Sigmoid colon (tissue), 7 donors: ENCODE results near the gene METAP1. TPM values are rescaled to one million over a fixed set of nuclear protein-coding genes. Genes with fewer than 3 reads are reported as not detected.
"Not testable (repeated sequence)": the region's sequence is repeated elsewhere in the genome, so short reads cannot be mapped to it uniquely, and the experiment has no call there.

Experiments
- DNase-seq: peaks from one replicate; pipeline ENCODE4 v3.0.0-alpha.2; 2019
- H3K27ac ChIP-seq, 4 donors: fragments of 200-600 bp; sonication (generic); one replicate each; pipeline ENCODE4 v1.5.1; 2016 to 2019; ENCODE audit warnings: mild to moderate bottlenecking in 1 of 4
- H3K27me3 ChIP-seq, 3 donors: fragments of 200-600 bp; sonication (generic); one replicate each; pipeline ENCODE4 v1.5.1; 2019; ENCODE audit warnings: mild to moderate bottlenecking in 1 of 3
- H3K36me3 ChIP-seq, 4 donors: fragments of 200-600 bp; sonication (generic); one replicate each; pipeline ENCODE4 v1.5.1; 2016 to 2019
- H3K4me1 ChIP-seq, 4 donors: fragments of 200-600 bp; sonication (generic); one replicate each; pipeline ENCODE4 v1.5.1; 2017 to 2019
- H3K4me3 ChIP-seq, 4 donors: fragments of 200-600 bp; sonication (generic); one replicate each; pipeline ENCODE4 v1.5.1; 2017 to 2019; ENCODE audit warnings: mild to moderate bottlenecking in 2 of 4, moderate library complexity in 1 of 4
- H3K9me3 ChIP-seq, 4 donors: fragments of 200-600 bp in 3 of 4; sonication (generic) in 3 of 4; one replicate each; pipeline versions ENCODE4 v1.5.1 to v1.6.1; 2013 to 2019
- EP300 ChIP-seq, 4 donors: sonication (generic); formaldehyde crosslinking; IDR thresholded peaks; one replicate each; pipeline ENCODE4 v1.6.1; 2017; ENCODE audit warnings: antibody characterized with exemption in 4 of 4
- POLR2A ChIP-seq, 2 donors: fragments of 450-650 bp; IDR thresholded peaks; one replicate each; pipeline ENCODE4 v1.6.1; 2016; ENCODE audit warnings: antibody characterized with exemption in 2 of 2, mild to moderate bottlenecking in 2 of 2, moderate library complexity in 2 of 2
- POLR2AphosphoS5 ChIP-seq, 4 donors: sonication (generic); formaldehyde crosslinking; IDR thresholded peaks; one replicate each; pipeline ENCODE4 v1.6.1; 2017; ENCODE audit warnings: antibody characterized with exemption in 4 of 4
- WGBS, 2 donors: extraction: QIAGEN DNeasy Blood & Tissue Kit; methylation state at CpG; one replicate each; pipeline ENCODE4 v1.1.7; 2013; 5-methylcytosine and 5-hydroxymethylcytosine counted together
- intact Hi-C: fragments of 100-400 bp; cut with DNase I; formaldehyde crosslinking; loops from one replicate; pipeline ENCODE4 v1.15.1; 2023
- polyA plus RNA-seq, 3 donors: library from polyadenylated mRNA; stranded (reverse); fragments of 200-250 nt; gene quantifications; one replicate each; pipeline ENCODE4 v1.2.3, GENCODE V29; 2013
- total RNA-seq, 4 donors: library from RNA; depleted of rRNA; stranded (reverse); fragments of >200 nt; gene quantifications; one replicate each; pipeline ENCODE4 v1.1.0, GENCODE V29; 2016
- TF ChIP-seq, protein P1 (sequence below), 4 experiments: fragments of 450-650 bp in 3 of 4; fragments of 200-600 bp in 1 of 4; IDR thresholded peaks; one replicate each; pipeline ENCODE4 v1.5.1; 2016 to 2019; ENCODE audit warnings: antibody characterized with exemption in 4 of 4, mild to moderate bottlenecking in 3 of 4, moderate library complexity in 2 of 4
- donor health status: healthy with polysubstance abuse.
- donor health status: Bipolar disorder and iron deficiency.
- donor health status: healthy.

Gene METAP1
- total and polyA plus RNA-seq, 7 donors, result 34.2 to 56.0 (median 48.6) TPM

DNA sequence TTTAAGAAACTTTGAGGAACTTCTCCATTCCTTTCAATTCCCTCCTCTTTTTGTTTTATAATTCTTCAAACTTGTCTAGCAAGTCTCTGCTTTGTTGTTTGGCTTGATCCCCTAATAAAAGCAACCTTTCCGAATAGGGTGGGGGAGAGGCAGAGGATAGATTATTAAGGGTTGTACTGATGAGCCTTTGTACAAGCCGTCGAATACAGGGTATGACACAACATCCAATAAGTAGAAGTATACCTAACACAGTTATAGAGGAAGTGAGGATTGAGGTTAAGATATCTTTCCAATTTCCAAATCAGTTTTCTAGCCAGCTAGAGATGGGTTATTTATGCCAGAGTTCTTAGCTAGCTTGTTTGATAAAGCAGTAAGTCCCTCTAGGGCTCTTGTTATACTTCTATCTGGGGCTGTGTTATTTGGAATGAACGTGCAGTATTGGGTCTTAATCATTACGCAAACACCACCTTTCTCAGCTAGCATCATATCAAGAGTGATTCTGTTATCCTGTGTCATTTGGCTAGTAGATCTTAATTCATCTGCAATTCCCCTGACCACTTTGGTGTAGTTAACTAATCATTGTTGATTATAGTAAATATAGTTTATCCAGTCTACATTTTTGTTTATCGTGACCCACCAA is 18.5 kb downstream of the METAP1 start:
- H3K27ac ChIP-seq, result peak overlapping the region in 3 of 4 donors; percentile 41 to 69 (median 56)
- no peak for DNase-seq
- WGBS, 2 donors, result 80 to 90% methylated on average over 6 of the region's 6 CpGs
- peaks cover 0 to 19% (median 8%) of the 10 kb centered on the region in 4 donors for H3K4me1 ChIP-seq
- intact Hi-C loops, result no loop called here
- H3K4me3 ChIP-seq, result no peak overlapping the region
- TF ChIP-seq, protein P1, sequence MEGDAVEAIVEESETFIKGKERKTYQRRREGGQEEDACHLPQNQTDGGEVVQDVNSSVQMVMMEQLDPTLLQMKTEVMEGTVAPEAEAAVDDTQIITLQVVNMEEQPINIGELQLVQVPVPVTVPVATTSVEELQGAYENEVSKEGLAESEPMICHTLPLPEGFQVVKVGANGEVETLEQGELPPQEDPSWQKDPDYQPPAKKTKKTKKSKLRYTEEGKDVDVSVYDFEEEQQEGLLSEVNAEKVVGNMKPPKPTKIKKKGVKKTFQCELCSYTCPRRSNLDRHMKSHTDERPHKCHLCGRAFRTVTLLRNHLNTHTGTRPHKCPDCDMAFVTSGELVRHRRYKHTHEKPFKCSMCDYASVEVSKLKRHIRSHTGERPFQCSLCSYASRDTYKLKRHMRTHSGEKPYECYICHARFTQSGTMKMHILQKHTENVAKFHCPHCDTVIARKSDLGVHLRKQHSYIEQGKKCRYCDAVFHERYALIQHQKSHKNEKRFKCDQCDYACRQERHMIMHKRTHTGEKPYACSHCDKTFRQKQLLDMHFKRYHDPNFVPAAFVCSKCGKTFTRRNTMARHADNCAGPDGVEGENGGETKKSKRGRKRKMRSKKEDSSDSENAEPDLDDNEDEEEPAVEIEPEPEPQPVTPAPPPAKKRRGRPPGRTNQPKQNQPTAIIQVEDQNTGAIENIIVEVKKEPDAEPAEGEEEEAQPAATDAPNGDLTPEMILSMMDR (IDR thresholded peaks at IDR 0.05), result no peak
- no peak for TF ChIP-seq EP300 (IDR thresholded peaks at IDR 0.05)
- no peak for TF ChIP-seq POLR2A (IDR thresholded peaks at IDR 0.05)
- TF ChIP-seq POLR2AphosphoS5 (IDR thresholded peaks at IDR 0.05), result no peak
- H3K27me3 ChIP-seq, result no peaks in the 10 kb centered on the region
- H3K9me3 ChIP-seq, result no peaks in the 10 kb centered on the region
- no peaks in the 10 kb centered on the region for H3K36me3 ChIP-seq

DNA sequence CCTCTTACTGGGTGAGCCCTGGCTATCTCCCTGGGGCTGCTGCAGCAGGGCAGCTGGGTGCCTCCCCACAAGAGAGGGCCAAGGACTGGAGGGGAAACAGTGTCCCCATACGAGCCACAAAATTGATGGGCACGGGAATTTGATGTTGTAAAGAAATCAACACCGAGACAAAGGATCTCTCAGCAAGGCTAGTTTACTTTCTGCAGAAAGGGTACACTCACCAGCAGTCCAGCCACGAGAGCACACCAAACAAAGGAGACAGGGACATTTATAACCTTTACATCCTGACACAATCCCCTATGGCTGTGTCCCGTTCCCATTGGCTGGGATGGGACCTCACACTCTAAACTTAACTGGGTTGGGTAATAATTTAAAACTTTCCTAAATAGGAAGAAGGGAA is 25.9 kb downstream of the METAP1 start:
- Histone ChIP-seq H3K4me1 (peaks cover 0 to 18% (median 13%) of the 10 kb centered on the region in 4 donors), H3K36me3 (no peaks in the 10 kb centered on the region), H3K4me3 (no peak overlapping the region), H3K9me3 (peaks cover 0 to 8% (median 1%) of the 10 kb centered on the region in 4 donors), H3K27ac (no peak overlapping the region), H3K27me3 (no peaks in the 10 kb centered on the region)
- no peak for DNase-seq
- 95 to 98% methylated on average over 5 of the region's 5 CpGs for whole genome bisulfite sequencing, 2 donors
- TF ChIP-seq EP300 (IDR thresholded peaks at IDR 0.05), result no peak
- intact Hi-C loops, result no loop called here

DNA sequence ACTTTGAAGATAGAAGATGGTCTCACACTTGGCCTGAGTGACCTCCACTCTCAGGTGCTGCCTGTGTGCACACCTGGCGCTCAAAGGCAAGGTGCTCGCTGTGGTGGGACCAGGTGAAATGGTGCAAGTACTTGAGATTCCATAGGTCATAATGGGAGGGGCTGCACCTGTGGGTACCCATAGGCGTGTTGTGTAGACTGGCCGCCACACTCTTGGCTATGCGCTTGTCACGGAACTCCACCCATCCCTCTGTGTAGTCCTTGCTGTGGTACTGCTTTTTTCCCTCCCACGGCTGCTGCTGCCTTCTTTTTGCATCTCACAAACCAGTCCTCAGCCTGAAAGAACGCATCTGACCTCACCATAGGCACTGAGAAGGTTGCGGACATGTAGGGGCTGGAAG is 27.0 kb downstream of the METAP1 start:
- intact Hi-C loops, result no loop called here
- no peak overlapping the region for H3K27ac ChIP-seq
- H3K27me3 ChIP-seq, result no peaks in the 10 kb centered on the region
- H3K4me3 ChIP-seq, result no peak overlapping the region
- TF ChIP-seq POLR2AphosphoS5 (IDR thresholded peaks at IDR 0.05) (no peak), EP300 (IDR thresholded peaks at IDR 0.05) (no peak), POLR2A (IDR thresholded peaks at IDR 0.05) (no peak)
- TF ChIP-seq, protein P1 (IDR thresholded peaks at IDR 0.05), result no peak
- 92 to 95% methylated on average over 9 of the region's 9 CpGs for WGBS, 2 donors
- H3K4me1 ChIP-seq, result peaks cover 0 to 22% (median 10%) of the 10 kb centered on the region in 4 donors
- peaks cover 0 to 8% (median 1%) of the 10 kb centered on the region in 4 donors for H3K9me3 ChIP-seq
- H3K36me3 ChIP-seq, result no peaks in the 10 kb centered on the region
- DNase-seq, result no peak

DNA sequence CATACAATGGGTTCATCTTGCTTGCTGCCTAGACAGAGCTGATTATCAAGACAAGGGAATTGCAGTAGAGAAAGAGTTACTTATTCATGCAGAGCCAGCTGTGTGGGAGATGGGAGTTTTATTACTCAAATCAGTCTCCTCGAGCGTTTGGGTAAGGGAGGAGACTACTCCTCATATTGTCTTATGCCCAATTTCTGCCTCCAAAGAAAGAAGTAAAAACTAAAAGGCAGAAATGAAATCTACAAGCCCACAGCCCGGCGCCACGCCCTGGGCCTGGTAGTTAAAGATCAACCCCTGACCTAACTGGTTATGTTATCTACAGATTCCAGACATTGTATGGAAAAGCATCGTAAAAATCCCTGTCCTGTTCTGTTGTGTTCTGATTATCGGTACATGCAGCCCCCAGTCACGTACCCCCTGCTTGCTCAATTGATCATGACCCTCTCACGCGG is 28.3 kb downstream of the METAP1 start:
- H3K4me3 ChIP-seq, H3K36me3 ChIP-seq, H3K27ac ChIP-seq, intact Hi-C loops, H3K9me3 ChIP-seq, DNase-seq, H3K27me3 ChIP-seq: not testable (repeated sequence)
- peaks cover 0 to 22% (median 11%) of the 10 kb centered on the region in 4 donors for H3K4me1 ChIP-seq
- 16 to 72% methylated on average over 10 of the region's 10 CpGs for WGBS, 2 donors

DNA sequence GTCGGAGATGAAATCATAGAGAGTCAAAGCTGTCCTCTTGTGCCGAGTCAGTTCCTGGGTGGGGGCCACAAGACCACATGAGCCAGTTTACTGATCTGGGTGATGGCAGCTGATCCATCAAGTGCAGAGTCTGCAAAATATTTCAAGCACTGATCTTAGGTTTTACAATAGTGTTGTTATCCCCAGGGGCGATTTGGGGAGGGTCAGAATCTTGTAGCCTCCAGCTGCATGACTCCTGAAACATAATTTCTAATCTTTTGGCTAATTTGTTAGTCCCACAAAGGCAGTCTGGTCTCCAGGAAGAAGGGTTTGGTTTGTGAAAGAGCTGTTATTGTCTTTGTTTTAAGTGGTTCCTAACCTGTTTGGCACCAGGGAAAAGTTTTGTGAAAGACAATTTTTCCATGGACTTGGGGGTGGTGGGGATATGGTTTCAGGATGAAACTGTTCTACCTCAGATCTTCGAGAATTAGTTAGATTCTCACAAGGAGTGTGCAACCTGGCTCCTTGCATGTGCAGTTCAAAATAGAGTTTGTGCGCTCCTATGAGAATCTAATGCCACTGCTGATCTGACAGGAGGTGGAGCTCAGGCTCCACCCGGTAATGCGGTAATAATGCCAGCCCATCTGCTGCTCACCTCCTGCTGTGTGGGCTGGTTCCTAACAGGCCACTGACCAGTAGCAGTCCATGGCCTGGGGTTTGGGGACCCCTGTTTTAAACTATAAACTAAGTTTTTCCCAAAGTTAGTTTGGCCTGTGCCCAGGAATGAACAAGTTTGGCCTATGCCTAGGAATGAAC is 29.2 kb downstream of the METAP1 start:
- Histone ChIP-seq H3K27ac (no peak overlapping the region), H3K9me3 (peaks cover 0 to 6% (median 1%) of the 10 kb centered on the region in 4 donors), H3K4me3 (no peak overlapping the region), H3K4me1 (peaks cover 0 to 22% (median 16%) of the 10 kb centered on the region in 4 donors), H3K36me3 (no peaks in the 10 kb centered on the region), H3K27me3 (no peaks in the 10 kb centered on the region)
- TF ChIP-seq, protein P1 (IDR thresholded peaks at IDR 0.05), result no peak
- TF ChIP-seq EP300 (IDR thresholded peaks at IDR 0.05) (no peak), POLR2AphosphoS5 (IDR thresholded peaks at IDR 0.05) (no peak), POLR2A (IDR thresholded peaks at IDR 0.05) (no peak)
- no peak for DNase-seq
- WGBS, 2 donors, result 23 to 68% methylated on average over 7 of the region's 7 CpGs
- intact Hi-C loops, result no loop called here
